ENCODE measurements around the gene DUSP28. TPM values are rescaled to one million over a fixed set of nuclear protein-coding genes. Genes with fewer than 3 reads are reported as not detected.

The DUSP28 gene
- total RNA-seq, 1 experiment from 2014 or later = 10.9 TPM

- H3K36me3 ChIP-seq (ENCODE audit: low read depth) = no peaks in the 10 kb centered on the region
- TSS peak; percentile 52 for BruUV-seq (replicated peaks)
- H3K27ac ChIP-seq = no peak overlapping the region
- no peak for TF ChIP-seq EZH2 (IDR thresholded peaks at IDR 0.05; ENCODE audit: low read depth)
- TF ChIP-seq, protein P1, sequence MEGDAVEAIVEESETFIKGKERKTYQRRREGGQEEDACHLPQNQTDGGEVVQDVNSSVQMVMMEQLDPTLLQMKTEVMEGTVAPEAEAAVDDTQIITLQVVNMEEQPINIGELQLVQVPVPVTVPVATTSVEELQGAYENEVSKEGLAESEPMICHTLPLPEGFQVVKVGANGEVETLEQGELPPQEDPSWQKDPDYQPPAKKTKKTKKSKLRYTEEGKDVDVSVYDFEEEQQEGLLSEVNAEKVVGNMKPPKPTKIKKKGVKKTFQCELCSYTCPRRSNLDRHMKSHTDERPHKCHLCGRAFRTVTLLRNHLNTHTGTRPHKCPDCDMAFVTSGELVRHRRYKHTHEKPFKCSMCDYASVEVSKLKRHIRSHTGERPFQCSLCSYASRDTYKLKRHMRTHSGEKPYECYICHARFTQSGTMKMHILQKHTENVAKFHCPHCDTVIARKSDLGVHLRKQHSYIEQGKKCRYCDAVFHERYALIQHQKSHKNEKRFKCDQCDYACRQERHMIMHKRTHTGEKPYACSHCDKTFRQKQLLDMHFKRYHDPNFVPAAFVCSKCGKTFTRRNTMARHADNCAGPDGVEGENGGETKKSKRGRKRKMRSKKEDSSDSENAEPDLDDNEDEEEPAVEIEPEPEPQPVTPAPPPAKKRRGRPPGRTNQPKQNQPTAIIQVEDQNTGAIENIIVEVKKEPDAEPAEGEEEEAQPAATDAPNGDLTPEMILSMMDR (conservative IDR thresholded peaks at IDR 0.05) = no peak
- DNase-seq = peak; percentile 57 to 62
- H4K20me1 ChIP-seq (ENCODE audit: insufficient read depth) = peaks cover 22% of the 10 kb centered on the region
- ChIA-PET POLR2A (ENCODE audit: unreplicated experiment) (interaction anchor here (0.6 to 2.4 kb wide), 7 partner anchors 21 to 1050 kb away, joined by 3 to 48 read pairs (median 7); partner anchors contain the start of genes DUSP28 and THAP4), CTCF (interaction anchor here (0.6 to 2.4 kb wide), 4 partner anchors 17 to 73 kb away, joined by 5 to 22 read pairs (median 10); no protein-coding TSS in a partner anchor)
- H3K4me1 ChIP-seq (replicated peaks; ENCODE audit: insufficient read depth) = peaks cover 32% of the 10 kb centered on the region
- peak overlapping the region; percentile 94 for H2AFZ ChIP-seq
- H3F3A ChIP-seq (ENCODE audit: insufficient read depth, low read depth) = peaks cover 19% of the 10 kb centered on the region; the same call in 1 of the 2 replicates
- H3K9me3 ChIP-seq (ENCODE audit: insufficient read depth, low read depth) = no peaks in the 10 kb centered on the region
- intact Hi-C loops (cut with micrococcal nuclease; ENCODE audit: unreplicated experiment) = loop anchor here (1.0 kb wide), 1 partner anchor 26 kb away; no protein-coding TSS in a partner anchor
- H3K4me3 ChIP-seq = peak overlapping the region; percentile 83
- H3K27me3 ChIP-seq (ENCODE audit: insufficient read depth, low read depth) = no peaks in the 10 kb centered on the region
- H3K79me2 ChIP-seq (ENCODE audit: low read depth) = peaks cover 73% of the 10 kb centered on the region
- no peaks in the 10 kb centered on the region for H3K9me2 ChIP-seq (ENCODE audit: insufficient read depth)
- H3K4me2 ChIP-seq = peak overlapping the region; percentile 97
Observed at GRCh38 chr2:240586919-240587800, 27.0 kb downstream of the DUSP28 start.

GRCh38 chr2:240588006-240588655 lies 28.0 kb downstream of the DUSP28 start:
- Histone ChIP-seq H4K20me1 (ENCODE audit: insufficient read depth) (peaks cover 22% of the 10 kb centered on the region), H3K4me2 (peak overlapping the region; percentile 97), H3K9me2 (ENCODE audit: insufficient read depth) (no peaks in the 10 kb centered on the region), H3K4me1 (replicated peaks; ENCODE audit: insufficient read depth) (peaks cover 28% of the 10 kb centered on the region), H2AFZ (no peak overlapping the region), H3K27ac (no peak overlapping the region), H3K4me3 (peak overlapping the region; percentile 83), H3K36me3 (ENCODE audit: low read depth) (no peaks in the 10 kb centered on the region), H3F3A (ENCODE audit: insufficient read depth, low read depth) (peaks cover 14% of the 10 kb centered on the region; the same call in 1 of the 2 replicates), H3K79me2 (ENCODE audit: low read depth) (peaks cover 64% of the 10 kb centered on the region), H3K27me3 (ENCODE audit: insufficient read depth, low read depth) (no peaks in the 10 kb centered on the region), H3K9me3 (ENCODE audit: insufficient read depth, low read depth) (no peaks in the 10 kb centered on the region)
- POLR2A ChIA-PET (ENCODE audit: unreplicated experiment) = interaction anchor here (0.6 to 0.7 kb wide), 2 partner anchors 171 to 1049 kb away, joined by 3 to 4 read pairs; partner anchors contain the start of gene THAP4
- CTCF ChIA-PET = interaction anchor here (0.6 to 2.4 kb wide), 4 partner anchors 8 to 843 kb away, joined by 3 to 22 read pairs (median 8); no protein-coding TSS in a partner anchor
- DNase-seq = no peak
- TF ChIP-seq, protein P1 (conservative IDR thresholded peaks at IDR 0.05) = no peak
- TF ChIP-seq EZH2 (IDR thresholded peaks at IDR 0.05; ENCODE audit: low read depth) = no peak
- intact Hi-C loops (cut with micrococcal nuclease; ENCODE audit: unreplicated experiment) = no loop called here
- BruUV-seq (replicated peaks) = no TSS peak

- Histone ChIP-seq H3K4me2 (peak overlapping the region; percentile 97), H3K9me3 (ENCODE audit: insufficient read depth, low read depth) (no peaks in the 10 kb centered on the region), H3K27me3 (ENCODE audit: insufficient read depth, low read depth) (no peaks in the 10 kb centered on the region), H4K20me1 (ENCODE audit: insufficient read depth) (peaks cover 22% of the 10 kb centered on the region), H3K79me2 (ENCODE audit: low read depth) (peaks cover 58% of the 10 kb centered on the region), H3F3A (ENCODE audit: insufficient read depth, low read depth) (peaks cover 11% of the 10 kb centered on the region; the same call in 1 of the 2 replicates), H3K36me3 (ENCODE audit: low read depth) (no peaks in the 10 kb centered on the region), H2AFZ (no peak overlapping the region), H3K27ac (no peak overlapping the region), H3K9me2 (ENCODE audit: insufficient read depth) (no peaks in the 10 kb centered on the region), H3K4me3 (no peak overlapping the region), H3K4me1 (replicated peaks; ENCODE audit: insufficient read depth) (peaks cover 28% of the 10 kb centered on the region)
- intact Hi-C loops (cut with micrococcal nuclease; ENCODE audit: unreplicated experiment) = no loop called here
- no peak for DNase-seq
- no TSS peak for BruUV-seq (replicated peaks)
- ChIA-PET CTCF (interaction anchor here (0.6 kb wide), 1 partner anchor 9 kb away, joined by 3 read pairs; no protein-coding TSS in a partner anchor), POLR2A (ENCODE audit: unreplicated experiment) (no interaction called here)
- TF ChIP-seq, protein P1 (conservative IDR thresholded peaks at IDR 0.05) = no peak
- TF ChIP-seq EZH2 (IDR thresholded peaks at IDR 0.05; ENCODE audit: low read depth) = no peak
Observed at GRCh38 chr2:240588669-240589068, 28.5 kb downstream of the DUSP28 start.
